ENCODE measurements around the gene WDR37.

WDR37 gene

GRCh38 chr10:1070919-1071318 is 14.7 kb downstream of the WDR37 start:
- Histone ChIP-seq H3K4me1 (ENCODE audit: control insufficient read depth, insufficient read depth, low read length) (no peaks in the 10 kb centered on the region), H3K27ac (ENCODE audit: extremely low read depth, low read depth, low read length) (no peak overlapping the region), H3K4me3 (ENCODE audit: low read depth, low read length) (no peak overlapping the region), H3K9me3 (ENCODE audit: control insufficient read depth, insufficient read depth, low read depth, low read length) (no peaks in the 10 kb centered on the region), H3K36me3 (ENCODE audit: control insufficient read depth in 2 of 2, insufficient read depth in 1 of 2, low read length in 2 of 2) (peaks cover 0 to 29% of the 10 kb centered on the region in 2 experiments; a peak in 2 of 3 replicates)
- no peak for TF ChIP-seq PRDM4 (tag by site-specific recombination; IDR thresholded peaks at IDR 0.05)
- no peak for TF ChIP-seq ZBTB49 (tag by site-specific recombination; IDR thresholded peaks at IDR 0.05; ENCODE audit: low read depth)
- no peak for TF ChIP-seq SALL2 (tag by site-specific recombination; IDR thresholded peaks at IDR 0.05; ENCODE audit: borderline replicate concordance)
- no peak for TF ChIP-seq ZNF394 (tag by site-specific recombination; IDR thresholded peaks at IDR 0.05; ENCODE audit: borderline replicate concordance)
- TF ChIP-seq ZNF366 (tag by site-specific recombination; conservative IDR thresholded peaks at IDR 0.05): no peak
- no peak for TF ChIP-seq ZNF518A (tag by site-specific recombination; conservative IDR thresholded peaks at IDR 0.05; ENCODE audit: low read depth)
- no peak for TF ChIP-seq ZNF670 (tag by site-specific recombination; IDR thresholded peaks at IDR 0.05; ENCODE audit: low read depth)
- TF ChIP-seq ZNF19 (tag by site-specific recombination; IDR thresholded peaks at IDR 0.05; ENCODE audit: low read depth): no peak
- no peak for TF ChIP-seq ZNF830 (tag by site-specific recombination; IDR thresholded peaks at IDR 0.05; ENCODE audit: low read depth)
- TF ChIP-seq ZNF645 (tag by site-specific recombination; IDR thresholded peaks at IDR 0.05): no peak
- TF ChIP-seq ZNF704 (tag by site-specific recombination; IDR thresholded peaks at IDR 0.05): no peak
- POLR2A ChIA-PET: no interaction called here
- CTCF ChIA-PET: no interaction called here

Measured in HEK293 (cell line).